HepG2 (cell line): Measurements from ENCODE around the gene ZCCHC3. TPM values are rescaled to one million over a fixed set of nuclear protein-coding genes. Genes with fewer than 3 reads are reported as not detected.
A peak's percentile ranks its signal among the peaks of the same experiment; 100 is the strongest.

Experiments
- ASH2L ChIP-seq: fragments of 300-600, 200-600 bp; sonication (generic); IDR thresholded peaks from 2 replicates; pipeline ENCODE4 v1.7.0; 2017; ENCODE audit warnings: low read depth, mild to moderate bottlenecking, moderate library complexity, mixed read lengths, low read length; ENCODE audit not compliant: insufficient read length
- ATF7-NPFF ChIP-seq: sonication (generic); formaldehyde crosslinking; IDR thresholded peaks from 2 replicates; pipeline ENCODE4 v1.8.1; 2023; ENCODE audit warnings: mild to moderate bottlenecking, low read depth, missing genetic modification reagents, moderate library complexity
- BHLHE40 ChIP-seq: IDR thresholded peaks from 2 replicates; pipeline ENCODE4 v1.6.1; 2011; ENCODE audit warnings: low read length, improper control_type of control experiment
- CBFB ChIP-seq: sonication (generic); formaldehyde crosslinking; IDR thresholded peaks from 2 replicates; pipeline ENCODE4 v1.4.0; 2020; ENCODE audit warnings: missing genetic modification reagents
- ETV6 ChIP-seq: sonication (generic); formaldehyde crosslinking; conservative IDR thresholded peaks from 2 replicates; pipeline ENCODE4 v1.4.0; 2020; ENCODE audit warnings: missing genetic modification reagents
- FLYWCH1 ChIP-seq: sonication (generic); formaldehyde crosslinking; IDR thresholded peaks from 2 replicates; pipeline ENCODE4 v1.8.1; 2023; ENCODE audit warnings: mild to moderate bottlenecking, missing genetic modification reagents
- GZF1 ChIP-seq: sonication (generic); formaldehyde crosslinking; IDR thresholded peaks from 2 replicates; pipeline ENCODE4 v1.5.1; 2020; ENCODE audit warnings: mild to moderate bottlenecking, missing genetic modification reagents
- JARID2 ChIP-seq: sonication (generic); formaldehyde crosslinking; IDR thresholded peaks from 2 replicates; pipeline ENCODE4 v1.8.1; 2023; ENCODE audit warnings: missing genetic modification reagents, inconsistent platforms; ENCODE audit not compliant: insufficient replicate concordance
- KMT2A ChIP-seq: sonication (generic); formaldehyde crosslinking; IDR thresholded peaks from 2 replicates; pipeline ENCODE4 v1.4.0; 2020; ENCODE audit warnings: missing genetic modification reagents
- SMARCC2 ChIP-seq: fragments of 450-650 bp; IDR thresholded peaks from 2 replicates; pipeline ENCODE4 v1.6.1; 2017; ENCODE audit warnings: antibody characterized with exemption, mild to moderate bottlenecking
- SPEN ChIP-seq: sonication (generic); formaldehyde crosslinking; IDR thresholded peaks from 2 replicates; pipeline ENCODE4 v1.5.1; 2020; ENCODE audit warnings: low read depth, mild to moderate bottlenecking, missing genetic modification reagents
- THAP11 ChIP-seq: IDR thresholded peaks from 2 replicates; pipeline ENCODE4 v1.6.1; 2016; ENCODE audit warnings: missing biosample characterization, missing genetic modification reagents
- ZC3H13 ChIP-seq: sonication (generic); formaldehyde crosslinking; IDR thresholded peaks from 2 replicates; pipeline ENCODE4 v1.8.1; 2023; ENCODE audit warnings: mild to moderate bottlenecking, missing genetic modification reagents, moderate library complexity
- ZFAT ChIP-seq: sonication (generic); formaldehyde crosslinking; conservative IDR thresholded peaks from 2 replicates; pipeline ENCODE4 v1.8.1; 2023; ENCODE audit warnings: missing genetic modification reagents, inconsistent platforms
- ZFYVE20 ChIP-seq: sonication (generic); formaldehyde crosslinking; IDR thresholded peaks from 2 replicates; pipeline ENCODE4 v1.8.0; 2023; ENCODE audit warnings: low read depth, mild to moderate bottlenecking, moderate library complexity, missing genetic modification reagents, borderline replicate concordance
- ZMYM4 ChIP-seq: sonication (generic); formaldehyde crosslinking; IDR thresholded peaks from 2 replicates; pipeline ENCODE4 v1.8.1; 2023; ENCODE audit warnings: mild to moderate bottlenecking, missing genetic modification reagents
- ZNF432 ChIP-seq: sonication (generic); formaldehyde crosslinking; IDR thresholded peaks from 2 replicates; pipeline ENCODE4 v1.5.0; 2020; ENCODE audit warnings: missing genetic modification reagents, mild to moderate bottlenecking, borderline replicate concordance
- polyA plus RNA-seq, 8 experiments: library from polyadenylated mRNA; depleted of rRNA in 3 of 8; stranded (reverse) in 7 of 8; unstranded in 1 of 8; fragments of >200 nt; fragmentation: Illumina TruSeq in 4 of 8; extraction: Trizol in 4 of 8; gene quantifications; 2 replicates each; pipeline versions ENCODE4 v1.2.1 to v1.2.3, GENCODE V29; 2011 to 2016; ENCODE audit warnings: low read depth in 4 of 8, missing spikeins in 1 of 8, mixed read lengths in 1 of 8; ENCODE audit not compliant: insufficient read depth in 1 of 8
- total RNA-seq, 5 experiments: library from RNA; depleted of rRNA; stranded (reverse); fragments of >200 nt; fragmentation: Illumina TruSeq; extraction: Trizol; gene quantifications; 2 replicates each; pipeline ENCODE4 v1.2.3, GENCODE V29; 2016; ENCODE audit warnings: low read depth in 1 of 5
- TF ChIP-seq, protein P1 (sequence below): sonication (generic); formaldehyde crosslinking; IDR thresholded peaks from 2 replicates; pipeline ENCODE4 v1.5.0; 2020; ENCODE audit warnings: mild to moderate bottlenecking, missing genetic modification reagents, borderline replicate concordance
- TF ChIP-seq, protein P2 (sequence below): sonication (generic); formaldehyde crosslinking; IDR thresholded peaks from 2 replicates; pipeline ENCODE4 v1.4.0; 2020; ENCODE audit warnings: mild to moderate bottlenecking, missing genetic modification reagents

The ZCCHC3 gene
- total and polyA plus RNA-seq, 2 of the 13 experiments (the other 11 are each of a cell fraction or from before 2014, with no cell fraction given): 46.6 to 63.0 TPM

DNA sequence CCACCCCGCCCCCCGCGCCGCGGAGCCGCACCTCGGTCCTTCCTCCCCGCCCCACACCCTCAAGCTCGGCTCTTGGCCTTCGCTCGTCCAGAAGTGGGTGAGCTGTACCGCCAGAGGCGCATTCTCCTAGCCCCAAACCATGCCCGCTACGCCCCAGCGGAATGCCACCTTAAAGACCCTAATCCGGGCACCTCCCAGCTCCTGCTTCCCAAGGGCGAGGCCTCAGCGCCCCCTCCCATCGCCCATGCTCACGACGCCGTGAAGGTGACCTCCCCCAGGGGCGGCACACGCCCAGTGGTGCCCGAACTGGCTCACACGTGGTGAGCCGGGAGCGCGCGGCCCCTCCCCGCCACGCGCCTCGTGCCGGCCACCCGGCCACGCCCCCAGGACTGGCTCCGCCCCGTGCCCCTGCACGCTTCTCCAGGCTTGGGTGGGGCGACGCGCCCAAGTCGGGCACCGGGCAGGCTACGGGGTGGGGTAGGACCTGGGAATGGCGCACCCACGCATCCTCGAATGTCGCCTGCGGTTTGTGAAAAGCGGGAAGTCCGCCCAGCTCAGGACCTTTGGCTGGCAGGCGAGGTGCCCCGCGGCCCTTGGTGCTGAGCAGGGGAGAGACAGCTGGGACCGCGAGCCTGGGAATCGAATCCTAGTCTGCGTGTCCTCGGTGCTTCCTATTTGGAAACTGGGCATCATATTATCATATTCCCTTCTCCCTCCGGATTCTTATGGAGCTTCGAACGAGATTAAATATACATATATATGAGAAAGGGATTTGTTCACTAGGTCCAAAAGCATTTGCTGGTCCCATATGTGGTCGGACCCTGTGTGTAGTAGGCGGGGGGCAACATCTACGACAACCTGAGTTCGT, 27.0 kb downstream of the ZCCHC3 start (continued):
- TF ChIP-seq, protein P1, sequence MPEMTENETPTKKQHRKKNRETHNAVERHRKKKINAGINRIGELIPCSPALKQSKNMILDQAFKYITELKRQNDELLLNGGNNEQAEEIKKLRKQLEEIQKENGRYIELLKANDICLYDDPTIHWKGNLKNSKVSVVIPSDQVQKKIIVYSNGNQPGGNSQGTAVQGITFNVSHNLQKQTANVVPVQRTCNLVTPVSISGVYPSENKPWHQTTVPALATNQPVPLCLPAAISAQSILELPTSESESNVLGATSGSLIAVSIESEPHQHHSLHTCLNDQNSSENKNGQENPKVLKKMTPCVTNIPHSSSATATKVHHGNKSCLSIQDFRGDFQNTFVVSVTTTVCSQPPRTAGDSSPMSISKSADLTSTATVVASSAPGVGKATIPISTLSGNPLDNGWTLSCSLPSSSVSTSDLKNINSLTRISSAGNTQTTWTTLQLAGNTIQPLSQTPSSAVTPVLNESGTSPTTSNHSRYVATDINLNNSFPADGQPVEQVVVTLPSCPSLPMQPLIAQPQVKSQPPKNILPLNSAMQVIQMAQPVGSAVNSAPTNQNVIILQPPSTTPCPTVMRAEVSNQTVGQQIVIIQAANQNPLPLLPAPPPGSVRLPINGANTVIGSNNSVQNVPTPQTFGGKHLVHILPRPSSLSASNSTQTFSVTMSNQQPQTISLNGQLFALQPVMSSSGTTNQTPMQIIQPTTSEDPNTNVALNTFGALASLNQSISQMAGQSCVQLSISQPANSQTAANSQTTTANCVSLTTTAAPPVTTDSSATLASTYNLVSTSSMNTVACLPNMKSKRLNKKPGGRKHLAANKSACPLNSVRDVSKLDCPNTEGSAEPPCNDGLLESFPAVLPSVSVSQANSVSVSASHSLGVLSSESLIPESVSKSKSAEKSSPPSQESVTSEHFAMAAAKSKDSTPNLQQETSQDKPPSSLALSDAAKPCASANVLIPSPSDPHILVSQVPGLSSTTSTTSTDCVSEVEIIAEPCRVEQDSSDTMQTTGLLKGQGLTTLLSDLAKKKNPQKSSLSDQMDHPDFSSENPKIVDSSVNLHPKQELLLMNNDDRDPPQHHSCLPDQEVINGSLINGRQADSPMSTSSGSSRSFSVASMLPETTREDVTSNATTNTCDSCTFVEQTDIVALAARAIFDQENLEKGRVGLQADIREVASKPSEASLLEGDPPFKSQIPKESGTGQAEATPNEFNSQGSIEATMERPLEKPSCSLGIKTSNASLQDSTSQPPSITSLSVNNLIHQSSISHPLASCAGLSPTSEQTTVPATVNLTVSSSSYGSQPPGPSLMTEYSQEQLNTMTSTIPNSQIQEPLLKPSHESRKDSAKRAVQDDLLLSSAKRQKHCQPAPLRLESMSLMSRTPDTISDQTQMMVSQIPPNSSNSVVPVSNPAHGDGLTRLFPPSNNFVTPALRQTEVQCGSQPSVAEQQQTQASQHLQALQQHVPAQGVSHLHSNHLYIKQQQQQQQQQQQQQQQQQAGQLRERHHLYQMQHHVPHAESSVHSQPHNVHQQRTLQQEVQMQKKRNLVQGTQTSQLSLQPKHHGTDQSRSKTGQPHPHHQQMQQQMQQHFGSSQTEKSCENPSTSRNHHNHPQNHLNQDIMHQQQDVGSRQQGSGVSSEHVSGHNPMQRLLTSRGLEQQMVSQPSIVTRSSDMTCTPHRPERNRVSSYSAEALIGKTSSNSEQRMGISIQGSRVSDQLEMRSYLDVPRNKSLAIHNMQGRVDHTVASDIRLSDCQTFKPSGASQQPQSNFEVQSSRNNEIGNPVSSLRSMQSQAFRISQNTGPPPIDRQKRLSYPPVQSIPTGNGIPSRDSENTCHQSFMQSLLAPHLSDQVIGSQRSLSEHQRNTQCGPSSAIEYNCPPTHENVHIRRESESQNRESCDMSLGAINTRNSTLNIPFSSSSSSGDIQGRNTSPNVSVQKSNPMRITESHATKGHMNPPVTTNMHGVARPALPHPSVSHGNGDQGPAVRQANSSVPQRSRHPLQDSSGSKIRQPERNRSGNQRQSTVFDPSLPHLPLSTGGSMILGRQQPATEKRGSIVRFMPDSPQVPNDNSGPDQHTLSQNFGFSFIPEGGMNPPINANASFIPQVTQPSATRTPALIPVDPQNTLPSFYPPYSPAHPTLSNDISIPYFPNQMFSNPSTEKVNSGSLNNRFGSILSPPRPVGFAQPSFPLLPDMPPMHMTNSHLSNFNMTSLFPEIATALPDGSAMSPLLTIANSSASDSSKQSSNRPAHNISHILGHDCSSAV (CRISPR knock-in tag): peak; percentile 92; the same call in 1 of the 2 replicates
- TF ChIP-seq, protein P2, sequence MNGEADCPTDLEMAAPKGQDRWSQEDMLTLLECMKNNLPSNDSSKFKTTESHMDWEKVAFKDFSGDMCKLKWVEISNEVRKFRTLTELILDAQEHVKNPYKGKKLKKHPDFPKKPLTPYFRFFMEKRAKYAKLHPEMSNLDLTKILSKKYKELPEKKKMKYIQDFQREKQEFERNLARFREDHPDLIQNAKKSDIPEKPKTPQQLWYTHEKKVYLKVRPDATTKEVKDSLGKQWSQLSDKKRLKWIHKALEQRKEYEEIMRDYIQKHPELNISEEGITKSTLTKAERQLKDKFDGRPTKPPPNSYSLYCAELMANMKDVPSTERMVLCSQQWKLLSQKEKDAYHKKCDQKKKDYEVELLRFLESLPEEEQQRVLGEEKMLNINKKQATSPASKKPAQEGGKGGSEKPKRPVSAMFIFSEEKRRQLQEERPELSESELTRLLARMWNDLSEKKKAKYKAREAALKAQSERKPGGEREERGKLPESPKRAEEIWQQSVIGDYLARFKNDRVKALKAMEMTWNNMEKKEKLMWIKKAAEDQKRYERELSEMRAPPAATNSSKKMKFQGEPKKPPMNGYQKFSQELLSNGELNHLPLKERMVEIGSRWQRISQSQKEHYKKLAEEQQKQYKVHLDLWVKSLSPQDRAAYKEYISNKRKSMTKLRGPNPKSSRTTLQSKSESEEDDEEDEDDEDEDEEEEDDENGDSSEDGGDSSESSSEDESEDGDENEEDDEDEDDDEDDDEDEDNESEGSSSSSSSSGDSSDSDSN (CRISPR knock-in tag): peak; percentile 75
- TF ChIP-seq FLYWCH1 (CRISPR knock-in tag) (peak; percentile 98), ATF7-NPFF (CRISPR knock-in tag) (peak; percentile 99), BHLHE40 (peak; percentile 99), ZMYM4 (CRISPR knock-in tag) (peak; percentile 94), ETV6 (peak; percentile 97), KMT2A (CRISPR knock-in tag) (peak; percentile 83), JARID2 (CRISPR knock-in tag) (peak; percentile 32), THAP11 (CRISPR knock-in tag) (peak; percentile 83), SMARCC2 (no peak), ASH2L (peak; percentile 73), ZNF432 (CRISPR knock-in tag) (no peak; the same call in 1 of the 2 replicates), ZFYVE20 (CRISPR knock-in tag) (peak; percentile 96), ZFAT (peak; percentile 66; the same call in 1 of the 2 replicates), ZC3H13 (CRISPR knock-in tag) (peak; percentile 100), SPEN (peak; percentile 96; the same call in 1 of the 2 replicates), GZF1 (CRISPR knock-in tag) (0 out of 2 replicates have a peak, but pooled peaks have one; percentile 25), CBFB (peak; percentile 97)
